Activated B cell treated with CpG ODN at 0.5 μM for 24 hours (primary cell): ENCODE results near the gene RPL26. TPM values are rescaled to one million over a fixed set of nuclear protein-coding genes. Genes with fewer than 3 reads are reported as not detected.
A peak's percentile ranks its signal among the peaks of the same experiment; 100 is the strongest.
"Not testable (repeated sequence)": the region's sequence is repeated elsewhere in the genome, so short reads cannot be mapped to it uniquely, and the experiment has no call there.

Source experiments
- ATAC-seq: fragments of 200-7000 bp; cut with Tn5 transposase; one replicate; pipeline ENCODE4 v1.10.0; 2021; ENCODE audit warnings: low read depth, mild to moderate bottlenecking, moderate library complexity
- CTCF ChIA-PET: fragments of 350-600 bp; sonication (Branson Sonifier 250); formaldehyde crosslinking; loops from one replicate; lab custom pipeline; 2021; ENCODE audit warnings: antibody characterized with exemption; lab: Charles Lee
- POLR2A ChIA-PET: fragments of 350-600 bp; sonication (Branson Sonifier 250); formaldehyde crosslinking; loops from one replicate; lab custom pipeline; 2021; ENCODE audit warnings: antibody characterized with exemption; lab: Charles Lee
- DNase-seq: peaks from one replicate; pipeline ENCODE4 v3.0.0; 2022
- H3K27ac Mint-ChIP-seq: one replicate; pipeline ENCODE4 v1.8.0; 2020; ENCODE audit warnings: mixed read lengths
- H3K27me3 Mint-ChIP-seq: one replicate; pipeline ENCODE4 v1.8.0; 2021; ENCODE audit warnings: mixed read lengths
- H3K36me3 Mint-ChIP-seq: one replicate; pipeline ENCODE4 v1.8.0; 2021; ENCODE audit warnings: low read depth, mixed read lengths
- H3K4me1 Mint-ChIP-seq: one replicate; pipeline ENCODE4 v1.8.0; 2021; ENCODE audit warnings: mixed read lengths
- H3K4me3 Mint-ChIP-seq: one replicate; pipeline ENCODE4 v1.8.0; 2020; ENCODE audit warnings: mild to moderate bottlenecking, mixed read lengths
- H3K9me3 Mint-ChIP-seq: one replicate; pipeline ENCODE4 v1.8.0; 2020; ENCODE audit warnings: mixed read lengths
- intact Hi-C: fragments of 100-400 bp; cut with micrococcal nuclease; formaldehyde crosslinking; loops from one replicate; pipeline ENCODE4 v1.15.1; 2024
- total RNA-seq: library from RNA; stranded (reverse); gene quantifications from 2 replicates; pipeline ENCODE4 v1.2.3, GENCODE V29; 2022
- TF ChIP-seq, protein P1 (sequence below): fragments of 200-600 bp; IDR thresholded peaks from one replicate; pipeline ENCODE4 v1.8.0; 2022; ENCODE audit warnings: antibody characterized with exemption, mild to moderate bottlenecking

Gene RPL26
- total RNA-seq, 1 donor from 2014 or later: 3,512 TPM

- H3K27me3 Mint-ChIP-seq: peaks cover 39% of the 10 kb centered on the region
- intact Hi-C loops: no loop called here
- no peaks in the 10 kb centered on the region for H3K9me3 Mint-ChIP-seq
- H3K4me1 Mint-ChIP-seq: peaks cover 2% of the 10 kb centered on the region
- CTCF ChIA-PET: no interaction called here
- no peak for ATAC-seq
- POLR2A ChIA-PET: no interaction called here
- no peak overlapping the region for H3K27ac Mint-ChIP-seq
- TF ChIP-seq, protein P1, sequence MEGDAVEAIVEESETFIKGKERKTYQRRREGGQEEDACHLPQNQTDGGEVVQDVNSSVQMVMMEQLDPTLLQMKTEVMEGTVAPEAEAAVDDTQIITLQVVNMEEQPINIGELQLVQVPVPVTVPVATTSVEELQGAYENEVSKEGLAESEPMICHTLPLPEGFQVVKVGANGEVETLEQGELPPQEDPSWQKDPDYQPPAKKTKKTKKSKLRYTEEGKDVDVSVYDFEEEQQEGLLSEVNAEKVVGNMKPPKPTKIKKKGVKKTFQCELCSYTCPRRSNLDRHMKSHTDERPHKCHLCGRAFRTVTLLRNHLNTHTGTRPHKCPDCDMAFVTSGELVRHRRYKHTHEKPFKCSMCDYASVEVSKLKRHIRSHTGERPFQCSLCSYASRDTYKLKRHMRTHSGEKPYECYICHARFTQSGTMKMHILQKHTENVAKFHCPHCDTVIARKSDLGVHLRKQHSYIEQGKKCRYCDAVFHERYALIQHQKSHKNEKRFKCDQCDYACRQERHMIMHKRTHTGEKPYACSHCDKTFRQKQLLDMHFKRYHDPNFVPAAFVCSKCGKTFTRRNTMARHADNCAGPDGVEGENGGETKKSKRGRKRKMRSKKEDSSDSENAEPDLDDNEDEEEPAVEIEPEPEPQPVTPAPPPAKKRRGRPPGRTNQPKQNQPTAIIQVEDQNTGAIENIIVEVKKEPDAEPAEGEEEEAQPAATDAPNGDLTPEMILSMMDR: no peak
- no peak overlapping the region for H3K4me3 Mint-ChIP-seq
- DNase-seq: no peak
- H3K36me3 Mint-ChIP-seq: no peaks in the 10 kb centered on the region
Observed at GRCh38 chr17:8398980-8399379, 16.0 kb upstream of the RPL26 start.

DNA sequence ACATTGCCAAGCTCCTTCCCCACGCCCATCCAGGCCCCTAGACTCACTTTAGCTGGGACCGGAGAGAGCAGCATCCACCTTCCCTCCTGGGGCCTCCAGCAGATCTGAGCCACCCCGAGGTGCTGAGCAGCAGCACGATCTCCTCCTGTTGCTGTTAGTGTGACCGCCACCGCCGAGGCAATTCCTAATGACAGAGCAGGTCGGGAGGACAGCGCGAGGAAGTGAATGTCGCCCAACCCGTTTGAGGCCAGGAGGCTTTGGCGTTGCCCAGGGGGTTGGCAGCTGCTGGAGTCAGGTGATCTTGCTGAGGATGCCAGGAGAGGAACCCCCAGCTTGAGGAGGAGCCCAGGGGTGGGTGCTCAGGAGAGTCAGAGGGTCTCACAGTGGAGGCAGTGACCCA, 14.6 kb upstream of the RPL26 start, which contains the start of gene RNF222:
Gene RNF222, minus strand, starts transcription at position 192 of the 400 bp plus-strand sequence. CDS start 4,366 bp downstream, outside the sequence.
- Mint-ChIP-seq H3K36me3 (no peaks in the 10 kb centered on the region), H3K9me3 (no peaks in the 10 kb centered on the region), H3K4me3 (no peak within 1 kb of the TSS), H3K27me3 (peaks cover 32% of the 10 kb centered on the region), H3K27ac (no peak within 1 kb of the TSS), H3K4me1 (peaks cover 9% of the 10 kb centered on the region)
- POLR2A ChIA-PET: no interaction called here
- no peak for ATAC-seq
- TF ChIP-seq, protein P1: no peak
- no peak for DNase-seq
- CTCF ChIA-PET: no interaction called here
- intact Hi-C loops: no loop called here

DNA sequence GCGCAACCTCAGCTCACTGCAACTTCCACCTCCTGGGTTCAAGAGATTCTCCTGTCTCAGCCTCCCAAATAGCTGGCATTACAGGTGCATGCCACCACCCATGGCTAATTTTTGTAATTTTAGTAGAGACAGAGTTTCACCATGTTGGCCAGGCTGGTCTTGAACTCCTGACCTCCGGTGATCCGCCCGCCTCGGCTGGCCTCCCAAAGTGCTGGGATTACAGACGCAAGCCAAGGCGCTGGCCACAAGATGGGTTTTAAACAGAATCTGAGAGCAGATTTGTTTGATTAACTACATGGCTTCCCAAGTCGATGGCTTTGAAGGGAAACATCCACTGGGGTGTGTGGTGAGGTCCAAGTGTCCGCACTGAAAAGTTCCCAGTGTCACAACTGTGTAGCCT, 11.5 kb upstream of the RPL26 start:
- ChIA-PET POLR2A (interaction anchor here (0.6 to 1.6 kb wide), 3 partner anchors 14 to 222 kb away, joined by 3 read pairs; no protein-coding TSS in a partner anchor), CTCF (interaction anchor here (0.9 kb wide), 1 partner anchor 62 kb away, joined by 3 read pairs; no protein-coding TSS in a partner anchor)
- H3K27ac Mint-ChIP-seq, H3K9me3 Mint-ChIP-seq, H3K36me3 Mint-ChIP-seq, ATAC-seq, DNase-seq, H3K4me3 Mint-ChIP-seq, H3K4me1 Mint-ChIP-seq, intact Hi-C loops: not testable (repeated sequence)
- H3K27me3 Mint-ChIP-seq: peaks cover 19% of the 10 kb centered on the region

- DNase-seq: no peak
- TF ChIP-seq, protein P1: no peak
- no peaks in the 10 kb centered on the region for H3K36me3 Mint-ChIP-seq
- H3K27me3 Mint-ChIP-seq: peaks cover 16% of the 10 kb centered on the region
- CTCF ChIA-PET: interaction anchor here (0.9 to 1.3 kb wide), 2 partner anchors 17 to 63 kb away, joined by 3 read pairs; no protein-coding TSS in a partner anchor
- H3K4me3 Mint-ChIP-seq: peak overlapping the region; percentile 11
- POLR2A ChIA-PET: interaction anchor here (0.6 to 1.6 kb wide), 5 partner anchors 14 to 355 kb away, joined by 3 to 5 read pairs (median 3); no protein-coding TSS in a partner anchor
- H3K4me1 Mint-ChIP-seq: peaks cover 9% of the 10 kb centered on the region
- intact Hi-C loops: no loop called here
- peak; percentile 77 for ATAC-seq
- H3K27ac Mint-ChIP-seq: peak overlapping the region; percentile 35
- H3K9me3 Mint-ChIP-seq: no peaks in the 10 kb centered on the region
Observed at GRCh38 chr17:8393470-8394231, 10.7 kb upstream of the RPL26 start.

GRCh38 chr17:8392674-8393469, 9.9 kb upstream of the RPL26 start:
- ChIA-PET CTCF (interaction anchor here (1.0 to 1.3 kb wide), 2 partner anchors 9 to 17 kb away, joined by 3 read pairs; no protein-coding TSS in a partner anchor), POLR2A (interaction anchor here (1.6 kb wide), 1 partner anchor 44 kb away, joined by 5 read pairs; no protein-coding TSS in a partner anchor)
- Mint-ChIP-seq H3K4me1 (peaks cover 9% of the 10 kb centered on the region), H3K36me3 (no peaks in the 10 kb centered on the region), H3K9me3 (no peaks in the 10 kb centered on the region), H3K27ac (no peak overlapping the region), H3K4me3 (no peak overlapping the region), H3K27me3 (peaks cover 11% of the 10 kb centered on the region)
- no peak for ATAC-seq
- no peak for DNase-seq
- intact Hi-C loops: no loop called here
- TF ChIP-seq, protein P1: no peak
